WERI-Rb-1 (cell line): ENCODE data around the gene USP17L11.
A peak's percentile ranks its signal among the peaks of the same experiment; 100 is the strongest.
"Not testable (repeated sequence)": the region's sequence is repeated elsewhere in the genome, so short reads cannot be mapped to it uniquely, and the experiment has no call there.

Experiments
- DNase-seq: peaks from one replicate; pipeline ENCODE4 v3.0.0-alpha.2; 2020
- H3K27ac ChIP-seq: fragments of 250-450 bp; sonication (Bioruptor Pico); 2 replicates; pipeline ENCODE4 v1.5.1; 2020; ENCODE audit warnings: mild to moderate bottlenecking, moderate library complexity
- H3K27me3 ChIP-seq: fragments of 250-450 bp; sonication (Bioruptor Pico); 2 replicates; pipeline ENCODE4 v1.5.1; 2021; ENCODE audit warnings: mild to moderate bottlenecking, low read depth, moderate library complexity; ENCODE audit not compliant: insufficient read depth, severe bottlenecking
- H3K36me3 ChIP-seq: fragments of 250-450 bp; sonication (Bioruptor Pico); 2 replicates; pipeline ENCODE4 v1.5.1; 2020; ENCODE audit warnings: mild to moderate bottlenecking, moderate library complexity
- H3K4me3 ChIP-seq: 2 replicates; pipeline ENCODE4 v1.5.1; 2011; ENCODE audit warnings: low read depth, mild to moderate bottlenecking, control low read depth, low read length
- H3K9me3 ChIP-seq: fragments of 250-450 bp; sonication (Bioruptor Pico); 2 replicates; pipeline ENCODE4 v1.5.1; 2021; ENCODE audit warnings: mild to moderate bottlenecking, moderate library complexity; ENCODE audit not compliant: severe bottlenecking
- TF ChIP-seq, protein P1 (sequence below): IDR thresholded peaks from 2 replicates; pipeline ENCODE4 v1.5.1; 2011; ENCODE audit warnings: low read depth, mild to moderate bottlenecking, control low read depth, inconsistent platforms, low read length

The USP17L11 gene

GRCh38 chr4:9215105-9215504 is at the start of gene USP17L11:
USP17L11 (plus strand) TSS chr4:9215405; CDS start chr4:9215405, 0 bp downstream.
- H3K9me3 ChIP-seq, H3K36me3 ChIP-seq, H3K27me3 ChIP-seq, DNase-seq, H3K27ac ChIP-seq, H3K4me3 ChIP-seq: not testable (repeated sequence)

GRCh38 chr4:9165990-9166389 is 49.2 kb upstream of the USP17L11 start:
- H3K27me3 ChIP-seq, H3K9me3 ChIP-seq, H3K36me3 ChIP-seq, H3K27ac ChIP-seq, H3K4me3 ChIP-seq: not testable (repeated sequence)
- TF ChIP-seq, protein P1, sequence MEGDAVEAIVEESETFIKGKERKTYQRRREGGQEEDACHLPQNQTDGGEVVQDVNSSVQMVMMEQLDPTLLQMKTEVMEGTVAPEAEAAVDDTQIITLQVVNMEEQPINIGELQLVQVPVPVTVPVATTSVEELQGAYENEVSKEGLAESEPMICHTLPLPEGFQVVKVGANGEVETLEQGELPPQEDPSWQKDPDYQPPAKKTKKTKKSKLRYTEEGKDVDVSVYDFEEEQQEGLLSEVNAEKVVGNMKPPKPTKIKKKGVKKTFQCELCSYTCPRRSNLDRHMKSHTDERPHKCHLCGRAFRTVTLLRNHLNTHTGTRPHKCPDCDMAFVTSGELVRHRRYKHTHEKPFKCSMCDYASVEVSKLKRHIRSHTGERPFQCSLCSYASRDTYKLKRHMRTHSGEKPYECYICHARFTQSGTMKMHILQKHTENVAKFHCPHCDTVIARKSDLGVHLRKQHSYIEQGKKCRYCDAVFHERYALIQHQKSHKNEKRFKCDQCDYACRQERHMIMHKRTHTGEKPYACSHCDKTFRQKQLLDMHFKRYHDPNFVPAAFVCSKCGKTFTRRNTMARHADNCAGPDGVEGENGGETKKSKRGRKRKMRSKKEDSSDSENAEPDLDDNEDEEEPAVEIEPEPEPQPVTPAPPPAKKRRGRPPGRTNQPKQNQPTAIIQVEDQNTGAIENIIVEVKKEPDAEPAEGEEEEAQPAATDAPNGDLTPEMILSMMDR = peak; percentile 83
- peak; percentile 73 for DNase-seq

GRCh38 chr4:9169791-9170459 is 45.3 kb upstream of the USP17L11 start, which contains the start of gene FAM90A26:
FAM90A26 (plus strand) TSS chr4:9170409; CDS start chr4:9173173, 2,764 bp downstream.
- not testable (repeated sequence) for H3K4me3 ChIP-seq, H3K27me3 ChIP-seq, H3K9me3 ChIP-seq, H3K27ac ChIP-seq, DNase-seq, H3K36me3 ChIP-seq

- H3K27ac ChIP-seq = not testable (repeated sequence)
These were observed 4.8 kb upstream of the USP17L11 start, which contains the start of gene USP17L10 for GRCh38 chr4:9210357-9210756. USP17L10 (plus strand) TSS chr4:9210657; CDS start chr4:9210657, 0 bp downstream.

GRCh38 chr4:9214701-9215100 is 504 bp upstream of the USP17L11 start:
- not testable (repeated sequence) for H3K4me3 ChIP-seq, H3K27ac ChIP-seq, DNase-seq, H3K9me3 ChIP-seq, H3K27me3 ChIP-seq, H3K36me3 ChIP-seq

More at GRCh38 chr4:9210357-9210756, 4.8 kb upstream of the USP17L11 start, which contains the start of gene USP17L10:
- not testable (repeated sequence) for H3K9me3 ChIP-seq, DNase-seq, H3K4me3 ChIP-seq, H3K27me3 ChIP-seq, H3K36me3 ChIP-seq

DNA sequence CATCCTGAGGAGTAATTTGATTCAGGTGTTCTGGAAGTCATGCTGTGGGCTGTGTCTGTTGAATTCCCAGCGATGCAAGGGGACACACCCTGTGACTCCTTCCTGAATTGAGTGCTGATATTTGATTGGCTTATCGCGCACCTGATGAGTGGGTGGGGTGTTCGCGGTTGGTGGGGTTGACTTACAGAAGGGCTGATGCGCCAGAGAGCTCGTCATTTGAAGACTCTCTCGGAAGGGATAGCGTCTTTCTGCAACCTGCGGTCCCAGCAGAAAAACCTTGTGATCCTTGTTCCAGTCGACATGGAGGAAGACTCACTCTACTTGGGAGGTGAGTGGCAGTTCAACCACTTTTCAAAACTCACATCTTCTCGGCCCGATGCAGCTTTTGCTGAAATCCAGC is 4.6 kb downstream of the USP17L11 start, which contains the start of gene USP17L12:
Gene USP17L12 (plus strand): TSS at position 301 of the 400 bp plus-strand sequence. CDS start 0 bp downstream, at position 301.
- H3K27me3 ChIP-seq, DNase-seq, H3K36me3 ChIP-seq, H3K4me3 ChIP-seq, H3K9me3 ChIP-seq, H3K27ac ChIP-seq: not testable (repeated sequence)

GRCh38 chr4:9224596-9224995 is 9.4 kb downstream of the USP17L11 start, which contains the start of gene USP17L13:
USP17L13 (plus strand) TSS chr4:9224896; CDS start chr4:9224896, 0 bp downstream.
- not testable (repeated sequence) for H3K27ac ChIP-seq, H3K4me3 ChIP-seq, DNase-seq, H3K9me3 ChIP-seq, H3K27me3 ChIP-seq, H3K36me3 ChIP-seq

DNA sequence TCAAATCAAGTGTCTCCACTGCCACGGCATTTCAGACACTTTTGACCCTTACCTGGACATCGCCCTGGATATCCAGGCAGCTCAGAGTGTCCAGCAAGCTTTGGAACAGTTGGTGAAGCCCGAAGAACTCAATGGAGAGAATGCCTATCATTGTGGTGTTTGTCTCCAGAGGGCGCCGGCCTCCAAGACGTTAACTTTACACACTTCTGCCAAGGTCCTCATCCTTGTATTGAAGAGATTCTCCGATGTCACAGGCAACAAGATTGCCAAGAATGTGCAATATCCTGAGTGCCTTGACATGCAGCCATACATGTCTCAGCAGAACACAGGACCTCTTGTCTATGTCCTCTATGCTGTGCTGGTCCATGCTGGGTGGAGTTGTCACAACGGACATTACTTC is 15.0 kb downstream of the USP17L11 start:
- not testable (repeated sequence) for H3K4me3 ChIP-seq, DNase-seq, H3K27me3 ChIP-seq, H3K36me3 ChIP-seq, H3K27ac ChIP-seq, H3K9me3 ChIP-seq

- DNase-seq, H3K36me3 ChIP-seq, H3K27ac ChIP-seq, H3K4me3 ChIP-seq, H3K27me3 ChIP-seq, H3K9me3 ChIP-seq: not testable (repeated sequence)
These were observed 18.9 kb downstream of the USP17L11 start, which contains the start of gene USP17L15 for GRCh38 chr4:9234085-9234484. USP17L15 (plus strand) TSS chr4:9234385; CDS start chr4:9234385, 0 bp downstream.

DNA sequence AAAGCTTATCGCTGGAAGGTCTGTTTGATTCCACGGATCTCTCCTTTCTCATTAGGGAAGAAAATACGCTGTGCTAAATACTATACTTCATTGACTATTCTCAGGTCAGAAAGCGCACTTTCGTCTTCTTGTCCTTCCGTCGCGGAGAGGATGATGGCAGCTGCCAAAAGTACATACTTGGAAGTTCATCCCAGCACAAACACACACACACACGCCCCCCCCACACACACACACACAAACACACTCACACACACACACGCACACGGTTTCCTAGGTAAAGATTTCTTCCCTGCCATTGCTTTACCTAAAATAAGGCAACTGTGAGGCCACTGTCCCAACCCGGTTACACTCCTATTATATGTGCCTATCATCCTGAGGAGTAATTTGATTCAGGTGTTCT is 23.3 kb downstream of the USP17L11 start:
- not testable (repeated sequence) for H3K27me3 ChIP-seq, H3K4me3 ChIP-seq, H3K27ac ChIP-seq, H3K36me3 ChIP-seq, H3K9me3 ChIP-seq
- DNase-seq = peak; percentile 13

- not testable (repeated sequence) for H3K27me3 ChIP-seq, H3K27ac ChIP-seq, DNase-seq, H3K4me3 ChIP-seq, H3K36me3 ChIP-seq, H3K9me3 ChIP-seq
These were observed 28.4 kb downstream of the USP17L11 start, which contains the start of gene USP17L17 for GRCh38 chr4:9243579-9243978. USP17L17 (plus strand) TSS chr4:9243879; CDS start chr4:9243879, 0 bp downstream.

GRCh38 chr4:9247953-9248680 is 32.9 kb downstream of the USP17L11 start, which contains the start of gene USP17L18:
USP17L18 (plus strand) TSS chr4:9248630; CDS start chr4:9248630, 0 bp downstream.
- H3K36me3 ChIP-seq = not testable (repeated sequence)

GRCh38 chr4:9253078-9253477 is 37.9 kb downstream of the USP17L11 start, which contains the start of gene USP17L19:
USP17L19 (plus strand) TSS chr4:9253378; CDS start chr4:9253378, 0 bp downstream.
- not testable (repeated sequence) for H3K27me3 ChIP-seq, H3K4me3 ChIP-seq, DNase-seq, H3K9me3 ChIP-seq, H3K36me3 ChIP-seq, H3K27ac ChIP-seq

More at GRCh38 chr4:9247953-9248680, 32.9 kb downstream of the USP17L11 start, which contains the start of gene USP17L18:
- DNase-seq, H3K27me3 ChIP-seq, H3K4me3 ChIP-seq, H3K9me3 ChIP-seq, H3K27ac ChIP-seq: not testable (repeated sequence)
